HG03342 (cell line): ENCODE results near the gene NCR2.

Experiments used
- ATAC-seq: cut with Tn5 transposase; IDR thresholded peaks from one replicate; pipeline ENCODE4 v1.9.1; 2021; ENCODE audit warnings: mild to moderate bottlenecking, moderate library complexity; ENCODE audit not compliant: unreplicated experiment

NCR2 gene

DNA sequence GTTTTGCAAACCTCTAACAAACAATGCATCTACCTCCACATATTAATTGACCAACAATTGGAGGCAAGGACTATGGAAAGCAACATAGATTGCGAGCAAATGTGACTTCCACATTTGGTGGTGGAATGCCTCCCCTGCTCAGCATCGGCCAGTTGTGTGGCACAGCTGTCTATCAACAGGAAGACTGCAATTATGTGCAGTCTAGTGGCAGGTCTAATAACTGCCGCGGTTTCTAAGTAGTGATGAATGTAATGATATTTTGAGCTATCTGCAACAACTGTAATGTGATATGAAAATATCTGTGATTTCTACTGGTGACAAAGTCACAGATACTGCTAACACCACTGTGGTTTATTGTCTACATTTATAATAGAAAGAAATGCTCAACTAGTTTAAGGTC, 56.8 kb downstream of the NCR2 start:
- no peak for ATAC-seq

DNA sequence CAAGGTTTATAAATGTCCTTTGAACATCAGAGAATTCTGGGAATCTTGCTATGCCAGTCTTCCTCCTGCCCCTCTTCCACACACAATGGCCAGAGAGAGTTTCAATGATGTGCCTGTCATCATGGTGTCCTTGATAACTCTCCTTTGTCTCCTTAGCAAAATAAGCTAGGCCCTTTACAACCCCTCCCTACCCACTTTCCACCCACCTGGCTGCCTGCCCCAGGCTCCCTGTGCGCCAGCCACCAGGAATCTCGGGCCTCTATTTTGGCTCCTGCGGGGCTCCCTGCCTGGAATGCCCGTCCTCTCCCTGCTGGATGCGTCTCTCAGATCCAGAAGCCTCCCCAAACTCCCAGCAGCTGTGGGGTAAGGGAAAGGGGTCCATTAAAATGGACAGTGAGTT, 60.9 kb downstream of the NCR2 start:
- ATAC-seq = no peak

DNA sequence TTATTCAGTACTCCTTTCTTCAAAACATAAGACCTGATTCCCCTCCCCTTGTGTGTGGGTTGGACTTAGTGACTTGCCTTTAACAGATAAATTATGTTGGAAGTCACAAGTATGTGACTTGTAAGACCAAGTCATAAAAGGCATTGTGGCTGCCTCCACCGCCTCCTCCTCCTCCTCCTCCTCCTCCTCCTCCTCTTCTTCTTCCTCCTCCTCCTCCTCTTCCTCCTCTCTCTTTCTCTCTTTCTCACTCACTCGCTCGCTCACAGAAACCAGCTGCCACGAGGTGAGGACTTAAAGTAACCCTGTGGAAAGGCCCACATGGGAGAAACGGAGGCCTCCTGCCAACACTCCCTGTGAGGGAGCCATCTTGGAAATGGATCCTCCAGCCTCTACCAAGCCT, 64.0 kb downstream of the NCR2 start:
- no peak for ATAC-seq
